Measurements from ENCODE around the gene KCNJ15. TPM values are rescaled to one million over a fixed set of nuclear protein-coding genes. Genes with fewer than 3 reads are reported as not detected.
"Not testable (repeated sequence)": the region's sequence is repeated elsewhere in the genome, so short reads cannot be mapped to it uniquely, and the experiment has no call there.

KCNJ15 gene
- total and polyA plus RNA-seq, 2 of the 13 experiments (the other 11 are each of a cell fraction or from before 2014, with no cell fraction given): not detected

- POLR2A ChIA-PET; H3K36me3 ChIP-seq (replicated peaks in 1 of 2; ENCODE audit: control insufficient read depth in 1 of 2, insufficient read depth in 2 of 2, low read length in 2 of 2); H3K27ac ChIP-seq (ENCODE audit: extremely low read length, insufficient read depth, low read length); H3K9me3 ChIP-seq (ENCODE audit: low read length); CTCF ChIA-PET (ENCODE audit: low intra/inter-chr PET ratio, low total read pairs); H4K20me1 ChIP-seq (ENCODE audit: insufficient read depth, low read length); H3K4me3 ChIP-seq (replicated peaks in 1 of 3; ENCODE audit: insufficient read depth in 1 of 3, low read depth in 2 of 3, low read length in 3 of 3); in situ Hi-C loops (cut with HindIII; ENCODE audit: extremely low pct_ligation_motif_present, low pct_unique_long_range_greater_than_20kb); ATAC-seq; H3K79me2 ChIP-seq (ENCODE audit: insufficient read depth, low read length); BruUV-seq (replicated peaks); H3K9ac ChIP-seq (ENCODE audit: insufficient read depth, low read depth, low read length); DNase-seq (ENCODE audit: low spot score); H3K27me3 ChIP-seq (ENCODE audit: control insufficient read depth in 1 of 2, insufficient read depth in 2 of 2, low read length in 2 of 2); H3K4me2 ChIP-seq (ENCODE audit: low read depth, low read length); FAIRE-seq; H2AFZ ChIP-seq (ENCODE audit: low read length); intact Hi-C loops (cut with micrococcal nuclease; ENCODE audit: unreplicated experiment); TF ChIP-seq FOXP1 (CRISPR knock-in tag; IDR thresholded peaks at IDR 0.05): not testable (repeated sequence)
- TF ChIP-seq FOXP1 (IDR thresholded peaks at IDR 0.05): peak; percentile 27; the same call in 1 of the 2 replicates
- H3K4me1 ChIP-seq (ENCODE audit: insufficient read depth, low read length): peaks cover 11% of the 10 kb centered on the region
- 2% methylated on average over 2 of the region's 2 CpGs for WGBS (ENCODE audit: low lambda C conversion rate)
Observed at GRCh38 chr21:38247054-38247453, 9.7 kb upstream of the KCNJ15 start.

DNA sequence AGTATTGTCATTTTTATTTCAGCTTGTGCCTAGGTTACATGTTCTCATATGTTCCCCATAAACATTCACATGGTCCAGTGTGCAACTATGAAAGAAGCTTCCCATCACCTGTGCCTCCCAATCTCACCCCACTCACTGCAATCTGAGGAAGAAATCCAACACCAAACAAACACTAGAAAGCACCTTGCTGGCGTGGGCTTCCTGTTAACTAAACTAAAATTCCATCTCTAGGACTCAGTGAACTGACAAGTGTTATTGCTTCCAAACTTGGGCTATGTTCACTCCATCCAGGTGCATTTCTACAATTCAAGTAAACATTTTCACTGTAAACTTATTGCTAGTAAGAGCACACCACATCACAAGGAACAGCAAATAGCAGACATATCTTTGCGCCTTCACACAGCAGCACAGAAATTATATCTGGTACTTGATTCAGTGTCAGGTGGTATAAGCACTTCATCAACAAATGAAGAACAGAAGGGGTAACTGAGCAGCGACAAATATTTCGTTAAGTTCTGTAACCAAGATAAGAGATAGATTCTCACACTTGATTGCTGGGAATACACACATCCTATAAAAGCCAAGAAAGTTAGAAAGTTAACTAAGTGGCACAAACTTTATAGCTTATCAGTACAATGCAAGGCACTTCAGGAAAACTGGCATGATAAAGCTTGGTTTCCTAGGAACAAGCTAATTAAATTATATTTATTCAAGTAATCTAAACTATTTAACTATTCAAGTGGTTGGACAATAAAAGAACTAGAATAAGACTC is 8.9 kb upstream of the KCNJ15 start:
- H3K4me3 ChIP-seq (replicated peaks in 1 of 3; ENCODE audit: insufficient read depth in 1 of 3, low read depth in 2 of 3, low read length in 3 of 3): no peak overlapping the region
- H3K4me2 ChIP-seq (ENCODE audit: low read depth, low read length): no peak overlapping the region
- H2AFZ ChIP-seq (ENCODE audit: low read length): no peak overlapping the region
- 34% methylated on average over 4 of the region's 4 CpGs for WGBS (ENCODE audit: low lambda C conversion rate)
- H3K9me3 ChIP-seq (ENCODE audit: low read length): 0 out of 2 replicates have a peak, but pooled peaks cover 6% of the 10 kb centered on the region
- H3K27me3 ChIP-seq (ENCODE audit: control insufficient read depth in 1 of 2, insufficient read depth in 2 of 2, low read length in 2 of 2): no peaks in the 10 kb centered on the region
- no TSS peak for BruUV-seq (replicated peaks)
- no peak overlapping the region for H3K9ac ChIP-seq (ENCODE audit: insufficient read depth, low read depth, low read length)
- ChIA-PET POLR2A (no interaction called here), CTCF (ENCODE audit: low intra/inter-chr PET ratio, low total read pairs) (no interaction called here)
- H3K27ac ChIP-seq (ENCODE audit: extremely low read length, insufficient read depth, low read length): no peak overlapping the region
- DNase-seq (ENCODE audit: low spot score): no peak
- H3K36me3 ChIP-seq (replicated peaks in 1 of 2; ENCODE audit: control insufficient read depth in 1 of 2, insufficient read depth in 2 of 2, low read length in 2 of 2): no peaks in the 10 kb centered on the region
- in situ Hi-C loops (cut with HindIII; ENCODE audit: extremely low pct_ligation_motif_present, low pct_unique_long_range_greater_than_20kb) (no loop called here), intact Hi-C loops (cut with micrococcal nuclease; ENCODE audit: unreplicated experiment) (no loop called here)
- FAIRE-seq: no peak
- no peak for ATAC-seq
- H4K20me1 ChIP-seq (ENCODE audit: insufficient read depth, low read length): no peaks in the 10 kb centered on the region
- TF ChIP-seq ZFX (CRISPR knock-in tag; IDR thresholded peaks at IDR 0.05; ENCODE audit: low read depth) (no peak), RNF219 (CRISPR knock-in tag; IDR thresholded peaks at IDR 0.05) (no peak), ZNF720 (CRISPR knock-in tag; IDR thresholded peaks at IDR 0.05) (no peak), ZNF562 (CRISPR knock-in tag; IDR thresholded peaks at IDR 0.05; ENCODE audit: borderline replicate concordance) (no peak), ARHGAP35 (CRISPR knock-in tag; IDR thresholded peaks at IDR 0.05; ENCODE audit: borderline replicate concordance) (no peak)
- TF ChIP-seq, protein P1, sequence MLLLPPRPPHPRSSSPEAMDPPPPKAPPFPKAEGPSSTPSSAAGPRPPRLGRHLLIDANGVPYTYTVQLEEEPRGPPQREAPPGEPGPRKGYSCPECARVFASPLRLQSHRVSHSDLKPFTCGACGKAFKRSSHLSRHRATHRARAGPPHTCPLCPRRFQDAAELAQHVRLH (CRISPR knock-in tag; IDR thresholded peaks at IDR 0.05; ENCODE audit: borderline replicate concordance, low read depth): no peak
- no peaks in the 10 kb centered on the region for H3K79me2 ChIP-seq (ENCODE audit: insufficient read depth, low read length)
- peaks cover 11% of the 10 kb centered on the region for H3K4me1 ChIP-seq (ENCODE audit: insufficient read depth, low read length)
